GM21381 (cell line): ENCODE measurements around the gene DNAJC16.
"Not testable (repeated sequence)": the region's sequence is repeated elsewhere in the genome, so short reads cannot be mapped to it uniquely, and the experiment has no call there.

Source experiments
- ATAC-seq: cut with Tn5 transposase; IDR thresholded peaks from one replicate; pipeline ENCODE4 v1.9.1; 2021; ENCODE audit warnings: mild to moderate bottlenecking, moderate library complexity; ENCODE audit not compliant: unreplicated experiment

The DNAJC16 gene

DNA sequence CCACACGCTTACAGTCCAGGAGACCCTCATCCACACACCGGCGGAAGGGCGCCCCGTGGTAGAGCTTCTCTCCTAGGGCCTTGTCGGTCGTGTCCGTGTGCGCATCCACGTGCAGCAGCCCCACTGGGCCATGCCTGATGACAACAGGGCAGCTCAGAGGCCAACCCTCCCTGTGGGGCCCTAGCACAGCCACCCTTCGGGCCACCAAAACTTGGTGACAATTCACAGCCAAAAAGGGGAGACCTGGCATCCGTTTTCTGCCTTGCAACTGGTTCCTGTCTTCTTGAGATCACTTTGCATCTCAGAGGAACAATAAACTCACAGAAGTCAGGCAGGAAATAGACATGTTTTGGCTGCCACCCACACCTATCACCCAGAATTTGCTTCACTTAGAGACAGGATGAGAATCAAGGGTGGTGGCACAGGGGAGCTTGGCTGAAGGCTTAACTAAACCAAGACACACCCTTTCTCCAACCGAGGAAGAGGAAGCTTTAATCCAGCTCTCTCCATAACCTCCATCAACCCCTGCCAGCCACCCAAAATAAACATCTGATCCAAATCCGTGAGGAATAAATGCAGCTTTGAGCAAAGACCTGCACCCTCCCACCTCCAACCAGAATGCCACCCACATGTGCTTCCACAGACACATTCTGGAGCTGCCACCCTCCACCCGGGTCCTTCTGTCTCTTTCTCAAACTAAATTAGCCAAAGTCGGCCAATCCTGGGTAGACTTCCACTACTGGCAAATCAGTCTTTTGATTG lies 52.5 kb downstream of the DNAJC16 start:
- peak; percentile 28 for ATAC-seq

DNA sequence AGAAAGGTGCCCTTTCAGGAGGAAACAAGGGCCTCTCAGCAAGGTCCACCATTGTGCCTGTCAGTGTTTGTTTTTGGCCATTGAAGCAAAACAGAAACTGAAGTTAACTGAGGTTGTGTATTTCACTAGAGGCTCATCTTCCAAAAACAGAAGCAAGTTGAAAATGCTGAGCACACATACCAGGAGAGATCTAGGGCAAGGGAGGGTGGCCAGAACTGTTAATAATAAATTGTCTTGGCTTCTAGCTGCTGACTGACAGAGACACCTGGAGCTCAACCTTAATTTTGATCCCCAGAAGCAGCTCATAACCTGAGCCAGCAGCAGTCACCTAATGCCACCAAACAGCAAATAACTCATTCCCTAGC lies 53.0 kb downstream of the DNAJC16 start:
- ATAC-seq = peak; percentile 51

DNA sequence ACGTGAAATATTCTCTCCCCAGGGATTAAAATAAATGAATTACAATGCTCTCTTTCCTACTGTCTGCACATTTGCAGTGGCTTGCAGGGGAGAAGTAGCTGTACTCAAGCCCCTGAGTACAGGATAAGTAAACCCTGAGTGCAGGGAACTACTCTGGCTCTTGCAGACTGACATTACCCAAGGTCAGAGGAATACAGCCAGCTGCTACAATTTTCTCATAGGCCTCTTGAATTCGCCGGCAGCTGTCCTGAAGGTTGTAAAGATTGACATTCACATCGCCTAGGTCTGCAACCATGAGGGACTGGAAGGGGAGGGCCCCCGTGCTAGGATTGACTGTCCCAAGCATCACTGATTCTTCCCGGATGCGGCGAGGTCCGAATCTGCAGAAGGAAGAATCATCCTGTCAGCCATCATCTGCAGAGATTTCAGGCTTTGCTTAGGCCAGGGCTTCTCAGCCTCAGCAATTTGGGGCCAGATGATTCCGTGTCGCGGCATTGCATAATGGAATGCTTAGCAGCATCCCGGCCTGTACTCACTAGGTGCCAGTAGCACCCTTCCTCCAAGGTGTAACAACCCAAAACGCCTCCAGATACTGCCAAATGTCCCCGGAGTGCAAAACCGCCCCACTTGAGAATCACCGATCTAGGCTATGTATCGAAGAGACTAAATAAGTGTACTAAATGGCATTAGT lies 56.5 kb downstream of the DNAJC16 start:
- no peak for ATAC-seq

DNA sequence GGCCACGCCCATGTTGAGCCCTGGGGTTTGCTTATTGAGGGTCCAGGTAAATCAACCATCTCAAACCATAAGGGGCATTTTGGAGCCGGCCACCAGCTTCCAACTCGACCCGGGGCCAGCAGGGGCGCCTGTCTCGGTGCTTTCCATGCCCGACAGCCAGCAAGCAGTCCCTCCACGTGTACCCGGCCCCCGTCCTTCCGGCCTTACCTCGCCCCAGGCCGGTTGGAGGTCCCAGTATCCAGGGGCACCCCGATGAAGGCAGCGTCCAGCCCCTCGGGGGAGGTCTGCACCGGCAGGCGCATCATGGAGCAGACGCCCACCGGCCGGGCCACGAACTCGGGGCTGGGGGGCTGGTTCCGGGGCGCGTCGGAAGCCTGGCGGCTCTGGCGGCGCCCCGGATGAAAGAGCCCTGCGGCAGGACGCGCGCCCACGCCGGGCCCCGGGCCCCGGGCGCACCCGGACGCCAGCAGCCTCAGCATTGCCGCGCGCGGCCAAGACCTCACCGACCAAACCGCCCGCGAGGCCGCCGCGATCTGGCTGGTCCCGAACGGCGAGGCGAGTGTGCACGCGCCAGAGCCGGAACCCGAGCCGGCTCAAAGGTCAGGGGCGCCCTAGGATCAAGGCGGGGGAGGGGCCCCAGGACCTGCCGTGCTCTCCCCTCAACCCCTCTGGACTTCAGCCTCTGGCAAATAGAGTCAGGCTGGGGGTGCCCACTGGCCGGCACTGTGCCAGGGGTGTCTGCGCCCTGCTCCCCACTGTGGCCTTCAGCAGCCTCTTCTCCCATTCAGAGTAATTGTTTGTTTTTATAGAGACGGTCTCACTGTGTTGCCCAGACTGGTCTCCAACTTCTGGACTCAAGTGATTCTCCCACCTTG lies 58.1 kb downstream of the DNAJC16 start, which contains the start of gene AGMAT:
Gene AGMAT, minus strand, starts transcription at position 563 of the 875 bp plus-strand sequence. Its CDS starts 84 bp downstream, at position 479.
- ATAC-seq = no peak

DNA sequence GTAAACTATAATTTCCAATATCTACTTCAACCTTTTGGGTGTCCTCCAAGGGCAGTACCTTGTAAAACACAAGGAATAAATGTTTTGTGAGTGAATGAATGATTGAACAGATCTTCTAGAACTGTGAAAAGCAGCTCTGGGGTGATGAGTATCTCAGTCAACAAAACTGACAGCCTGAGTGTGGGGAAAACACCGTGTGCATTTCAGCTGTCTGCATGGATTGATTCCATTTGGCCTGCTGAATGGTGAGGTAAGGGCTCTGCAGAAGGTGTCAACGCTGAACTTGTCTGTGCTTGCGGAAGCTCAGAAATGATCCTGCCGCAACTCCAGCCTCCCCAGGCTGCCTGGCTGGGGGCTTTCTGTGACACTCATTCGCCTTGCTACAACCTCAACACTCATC lies 65.6 kb downstream of the DNAJC16 start:
- no peak for ATAC-seq

DNA sequence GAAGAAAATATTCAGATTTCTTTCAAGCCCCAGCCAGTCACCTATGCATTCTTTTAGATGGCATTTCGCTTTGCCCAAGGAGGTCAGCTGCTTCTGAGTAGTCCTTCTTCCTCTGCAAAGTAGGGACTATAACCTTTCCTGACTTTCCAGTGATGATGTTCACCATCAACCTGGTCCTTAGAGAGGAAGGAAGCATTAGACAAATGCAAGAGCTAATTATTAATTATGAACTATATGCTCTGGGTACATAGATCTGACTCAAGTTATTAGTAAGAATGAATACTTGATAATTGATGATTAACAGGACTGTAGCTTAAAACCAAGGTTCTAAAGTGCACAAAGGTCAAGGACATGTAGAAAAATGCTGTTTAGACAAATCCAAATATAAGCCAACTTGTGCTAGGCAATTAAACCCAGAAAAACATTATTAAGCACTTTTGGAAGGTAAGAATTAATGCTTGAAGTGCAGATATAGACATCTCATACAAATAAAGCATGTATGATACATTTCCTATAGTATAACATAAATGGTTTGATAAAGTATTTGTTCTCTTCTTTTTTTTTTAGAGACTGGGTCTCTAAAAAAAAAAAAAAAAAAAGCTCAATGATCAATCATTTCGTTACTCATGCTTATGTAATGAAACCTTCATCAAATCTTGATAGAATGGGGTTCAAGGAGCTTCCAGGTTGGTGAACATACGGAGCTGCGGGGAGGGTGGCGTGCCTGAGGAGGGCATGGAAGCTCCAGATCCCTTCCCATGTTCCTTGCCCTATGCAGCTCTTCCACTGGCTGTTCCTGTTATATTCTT lies 69.4 kb downstream of the DNAJC16 start:
- ATAC-seq = no peak

DNA sequence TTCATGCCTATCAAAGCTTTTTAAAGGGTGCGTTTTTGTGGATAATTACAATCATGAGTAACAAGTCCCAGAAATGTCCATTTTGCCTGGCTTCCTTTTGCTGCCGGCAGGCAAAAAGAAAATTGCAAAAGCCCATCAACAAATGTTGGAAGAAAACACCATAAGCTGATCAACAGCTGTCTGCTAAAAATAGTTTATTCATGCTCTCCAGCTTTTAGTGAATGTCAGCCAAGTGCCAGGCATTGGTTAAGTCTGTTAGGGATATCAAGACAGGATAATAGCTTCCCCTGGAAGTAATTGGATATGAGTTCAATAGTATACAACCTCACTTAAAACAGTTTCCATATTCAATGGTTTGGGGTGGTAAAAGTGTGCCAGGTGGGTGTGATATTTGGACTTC lies 71.8 kb downstream of the DNAJC16 start:
- ATAC-seq = no peak

DNA sequence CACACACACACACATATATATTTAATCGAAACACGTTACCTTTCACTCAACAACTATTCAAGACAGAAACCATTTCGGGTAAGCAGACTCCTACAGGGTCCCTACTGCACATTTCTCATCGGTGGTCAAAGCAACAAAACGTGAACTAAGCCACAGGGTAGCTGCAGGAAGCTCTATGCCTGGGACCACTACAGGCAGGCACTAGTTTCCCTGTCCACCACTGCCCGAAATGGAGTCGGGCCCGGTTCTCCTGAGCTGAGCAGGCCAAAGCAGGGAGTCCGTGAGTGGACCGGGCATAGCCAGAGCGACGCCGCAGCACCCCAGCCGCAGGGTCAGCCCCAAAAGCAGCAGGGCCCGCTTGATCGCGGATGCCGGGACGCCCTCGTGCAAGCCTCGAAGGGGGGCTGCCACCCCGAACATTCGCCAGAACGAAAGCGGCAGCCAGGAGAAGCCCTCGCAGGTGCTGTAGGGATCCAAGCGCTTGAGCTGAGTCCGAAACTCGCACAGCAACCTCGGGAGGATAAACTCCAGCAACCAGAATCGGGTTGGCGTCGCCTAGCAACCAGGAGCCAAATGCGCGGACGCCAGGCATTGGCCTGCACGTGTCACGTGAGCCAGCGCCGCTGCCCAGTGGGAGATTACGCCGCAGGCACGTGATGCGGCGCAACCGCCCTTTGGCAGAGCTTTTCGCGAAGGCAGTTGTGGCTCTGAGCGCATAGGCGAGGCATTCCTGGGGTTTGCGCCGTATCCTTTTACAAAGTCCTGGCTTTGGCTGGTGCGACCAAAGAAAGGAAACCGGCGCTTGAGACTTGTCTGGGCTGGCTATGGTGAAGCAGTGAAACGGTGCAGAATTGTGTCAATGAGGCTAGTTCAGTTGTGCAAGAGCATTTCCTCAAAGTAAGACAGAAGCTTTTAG lies 76.7 kb downstream of the DNAJC16 start:
- ATAC-seq = peak; percentile 97

DNA sequence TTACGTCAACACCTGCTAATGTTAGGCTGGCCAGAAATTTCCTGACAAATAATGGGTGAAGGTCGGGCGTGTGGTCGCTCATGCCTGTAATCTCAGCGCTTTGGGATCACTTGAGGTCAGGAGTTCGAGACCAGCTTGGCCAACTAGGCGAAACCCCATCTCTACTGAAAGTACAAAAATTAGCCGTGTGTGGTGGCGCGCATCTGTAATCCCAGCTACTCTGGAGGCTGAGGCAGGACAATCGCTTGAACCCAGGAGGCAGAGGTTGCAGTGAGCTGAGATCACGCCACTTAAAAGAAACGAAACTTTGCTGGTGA lies 77.3 kb downstream of the DNAJC16 start:
- not testable (repeated sequence) for ATAC-seq

DNA sequence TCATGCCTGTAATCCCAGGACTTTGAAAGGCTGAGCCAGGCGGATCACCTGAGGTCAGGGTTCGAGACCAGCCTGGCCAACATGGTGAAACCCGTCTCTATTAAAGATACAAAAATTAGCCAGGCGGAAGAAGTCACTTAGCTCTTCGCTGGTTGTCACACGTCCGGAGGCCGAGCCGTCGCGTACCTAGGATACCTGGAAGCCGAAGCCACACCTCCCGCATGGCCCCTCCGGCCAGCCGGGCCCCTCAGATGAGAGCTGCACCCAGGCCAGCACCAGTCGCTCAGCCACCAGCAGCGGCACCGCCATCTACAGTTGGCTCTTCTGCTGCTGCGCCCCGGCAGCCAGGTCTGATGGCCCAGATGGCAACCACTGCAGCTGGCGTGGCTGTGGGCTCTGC lies 77.8 kb downstream of the DNAJC16 start:
- ATAC-seq = not testable (repeated sequence)

DNA sequence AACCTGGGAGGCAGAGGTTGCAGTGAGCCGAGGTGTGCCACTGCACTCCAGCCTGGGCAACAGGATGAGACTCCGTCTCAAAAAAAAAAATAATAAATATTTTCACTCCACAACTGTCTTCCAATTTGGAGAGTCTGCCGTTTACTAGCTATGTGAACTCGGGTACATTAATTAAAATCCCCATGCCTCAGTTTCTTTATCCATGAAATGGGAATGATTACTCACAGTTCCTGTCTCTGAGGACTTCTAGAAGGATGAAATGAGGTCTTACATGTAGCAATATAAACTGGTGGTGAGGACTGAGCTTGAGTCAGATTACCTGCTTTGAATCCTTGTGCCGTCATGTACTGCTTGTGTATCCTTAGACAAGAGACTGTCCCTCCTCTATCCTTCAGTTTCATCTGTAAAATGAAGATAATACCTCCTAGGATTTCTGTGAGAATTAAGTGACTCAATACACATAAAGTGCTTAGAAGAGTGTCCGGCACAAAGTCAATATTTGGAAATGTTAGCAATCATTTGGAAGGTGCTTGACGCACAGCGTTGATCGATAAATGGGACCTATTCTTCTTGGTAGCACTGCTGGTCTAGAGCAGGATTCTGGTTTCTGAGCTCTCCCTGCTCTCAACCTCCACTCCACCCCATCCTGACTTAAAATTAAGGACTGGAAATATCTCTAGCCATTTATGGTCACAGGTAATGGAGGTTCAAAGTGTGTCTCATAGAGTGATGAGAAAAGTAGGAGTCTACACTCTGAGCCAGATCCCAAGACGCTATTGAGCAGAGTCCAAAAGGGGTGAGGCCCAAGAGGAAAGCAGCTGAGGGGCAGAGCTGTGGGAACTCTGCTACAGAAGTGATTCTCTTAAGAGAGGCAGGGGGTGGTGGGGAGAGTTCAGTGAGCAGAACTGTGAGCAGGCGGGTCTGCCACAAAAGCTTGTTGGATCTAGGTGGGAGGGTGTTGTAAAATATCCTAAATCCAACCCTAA lies 79.0 kb downstream of the DNAJC16 start:
- ATAC-seq = no peak

DNA sequence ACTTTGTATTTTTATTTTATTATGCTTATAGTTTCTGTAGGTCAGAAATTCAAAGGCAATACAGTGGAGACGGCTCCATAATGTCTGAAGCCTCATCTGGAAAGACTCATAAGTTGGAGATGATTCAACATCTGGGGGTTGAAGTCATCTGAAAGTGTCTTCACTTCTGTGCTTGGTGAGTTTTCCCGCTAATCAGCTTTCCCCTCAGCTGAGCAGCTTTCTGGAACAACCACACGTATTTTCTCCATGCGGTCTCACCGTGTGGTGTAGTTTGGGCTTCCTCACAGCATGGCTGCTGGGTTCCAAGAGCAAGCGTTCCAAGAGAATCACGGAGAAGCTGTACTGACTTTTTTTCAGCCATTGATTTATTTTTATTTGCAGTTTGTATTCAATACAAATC lies 83.0 kb downstream of the DNAJC16 start:
- ATAC-seq = no peak

DNA sequence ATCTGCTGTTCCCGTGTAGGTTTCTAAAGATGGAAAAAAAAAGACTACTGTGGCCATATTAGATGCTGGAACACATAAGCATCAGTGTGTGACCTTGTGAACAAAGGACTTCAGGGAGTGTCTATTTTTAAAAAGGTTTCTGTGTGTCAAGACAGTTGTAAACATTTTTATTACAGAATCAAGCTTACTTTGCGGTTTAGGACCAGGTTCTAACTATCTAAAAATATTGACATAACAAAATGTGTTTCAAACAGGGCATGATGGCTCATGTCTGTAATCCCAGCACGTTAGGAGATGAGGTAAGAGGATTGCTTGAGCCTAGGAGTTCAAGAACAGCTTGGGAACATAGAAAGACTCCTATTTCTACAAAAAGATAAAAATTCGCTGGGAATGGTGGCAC lies 83.5 kb downstream of the DNAJC16 start:
- no peak for ATAC-seq

DNA sequence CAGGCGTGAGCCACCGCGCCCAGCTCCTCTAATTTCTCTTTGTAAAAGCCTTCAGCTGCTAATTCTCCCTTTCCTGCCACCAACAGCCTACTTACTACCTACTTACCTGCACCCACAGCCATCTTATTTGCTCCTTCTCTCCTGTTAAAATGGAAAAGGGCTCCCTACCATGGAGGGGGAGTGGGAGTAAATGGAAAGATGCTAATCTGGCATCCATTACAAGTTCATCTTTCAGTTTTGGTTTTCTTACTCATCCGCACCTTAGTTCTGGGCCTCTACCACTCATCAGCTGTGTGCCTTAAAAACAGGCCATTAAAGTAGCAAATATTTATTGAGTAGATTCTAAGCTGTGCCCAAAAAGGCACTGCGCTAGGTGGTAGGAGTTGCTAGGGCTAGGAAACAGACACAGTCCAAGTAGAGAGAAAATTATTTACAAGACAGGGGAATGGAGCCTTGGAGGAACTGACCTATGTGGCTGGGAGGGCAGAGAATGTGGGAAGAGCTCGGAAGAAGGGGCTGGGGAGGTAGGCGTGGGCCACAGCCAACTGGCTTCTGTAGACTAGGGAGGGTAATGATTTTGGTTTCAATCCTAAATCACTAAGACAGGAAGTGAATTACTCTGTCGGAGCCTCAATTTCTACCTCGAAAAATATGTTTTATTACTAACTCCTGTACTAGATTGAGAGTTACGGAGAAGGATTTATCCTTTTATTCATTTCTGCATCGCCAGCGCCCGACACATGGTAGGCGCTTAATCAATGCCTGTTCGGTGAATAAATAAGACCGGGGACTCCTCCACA lies 89.9 kb downstream of the DNAJC16 start:
- peak; percentile 21 for ATAC-seq

DNA sequence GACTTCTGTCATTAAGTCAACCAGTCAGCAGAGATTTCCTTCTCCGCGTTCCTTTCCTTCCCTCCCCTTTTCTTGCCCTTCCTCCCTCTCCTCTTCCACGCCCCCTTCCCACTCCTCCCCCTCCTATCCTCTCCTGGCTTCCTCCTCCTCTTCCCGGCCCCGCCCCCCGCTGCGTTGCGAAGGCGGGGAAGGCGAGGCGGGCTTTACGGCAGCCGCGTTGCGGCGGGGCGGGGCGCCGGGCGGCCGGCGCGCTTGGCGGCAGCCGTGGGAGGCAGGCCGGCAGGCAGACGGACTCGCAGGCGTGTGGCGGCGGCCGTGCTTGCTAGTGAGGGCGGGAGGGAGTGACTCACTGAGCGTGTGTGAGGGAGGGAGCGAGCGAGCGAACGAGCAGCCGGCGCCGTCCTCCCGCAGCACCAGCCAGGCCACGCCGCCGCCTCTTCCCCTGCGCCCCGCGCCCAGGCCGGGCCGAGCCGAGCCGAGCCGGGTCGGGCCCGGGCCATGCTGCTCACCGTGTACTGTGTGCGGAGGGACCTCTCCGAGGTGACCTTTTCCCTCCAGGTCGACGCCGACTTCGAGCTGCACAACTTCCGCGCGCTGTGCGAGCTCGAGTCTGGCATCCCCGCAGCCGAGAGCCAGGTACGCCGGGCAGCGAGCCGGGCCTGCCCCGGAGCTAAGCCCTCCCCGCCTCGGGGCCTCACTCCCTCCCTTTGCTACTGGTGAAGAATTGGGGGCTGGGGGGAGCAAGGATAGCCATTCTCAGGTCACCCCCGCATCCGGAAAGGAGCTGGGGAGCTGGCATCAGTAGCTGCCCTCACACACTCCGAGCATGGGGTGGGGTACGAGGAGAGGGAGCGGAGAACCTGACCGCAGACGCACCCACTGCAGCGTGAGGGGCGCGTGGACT lies 90.8 kb downstream of the DNAJC16 start, which contains the start of gene DDI2:
Gene DDI2, plus strand, starts transcription at position 286 of the 904 bp plus-strand sequence. Its CDS starts 213 bp downstream, at position 499.
- ATAC-seq = peak; percentile 70

DNA sequence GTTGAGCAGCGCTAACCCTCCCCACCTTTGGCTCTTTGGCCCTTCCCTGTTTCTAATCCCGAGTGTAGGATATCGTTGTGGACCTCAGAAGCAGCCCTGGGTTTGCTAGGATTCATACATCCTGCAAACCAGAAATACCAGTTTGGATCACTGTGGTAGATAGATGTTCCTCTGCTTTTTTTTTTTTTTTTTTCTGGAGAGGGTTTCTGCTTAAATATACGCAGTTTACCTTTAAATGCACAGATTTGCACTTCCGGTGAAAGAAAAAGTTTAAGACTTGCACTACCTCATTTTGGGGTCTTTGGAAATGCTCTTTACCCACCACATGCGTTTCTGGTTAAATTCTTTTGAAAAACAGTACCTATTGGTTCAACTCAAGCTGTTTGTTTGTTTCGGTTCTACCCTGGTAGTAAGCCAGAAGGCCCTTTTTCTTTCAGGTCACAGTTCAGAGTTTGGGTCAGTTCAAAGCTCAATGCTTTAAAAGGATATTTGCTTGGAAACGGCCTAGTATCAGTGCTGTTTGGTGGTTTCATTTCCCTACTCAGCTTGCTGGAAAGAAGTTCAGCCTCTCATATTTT lies 91.5 kb downstream of the DNAJC16 start:
- peak; percentile 42 for ATAC-seq
